ENCODE results near the gene CEP95. TPM values are rescaled to one million over a fixed set of nuclear protein-coding genes. Genes with fewer than 3 reads are reported as not detected.
"Not testable (repeated sequence)": the region's sequence is repeated elsewhere in the genome, so short reads cannot be mapped to it uniquely, and the experiment has no call there.

Gene CEP95
- total and polyA plus RNA-seq, 11 donors, result 9.4 to 25.1 (median 13.1) TPM

- 85 to 93% (median 89%) methylated on average over 3 of the region's 3 CpGs for WGBS, 4 donors
- ATAC-seq, result no peak
- H3K36me3 ChIP-seq, result peaks cover 0 to 63% (median 55%) of the 10 kb centered on the region in 9 donors
- no peaks in the 10 kb centered on the region for H3K27me3 ChIP-seq
- peak overlapping the region in 1 of 12 donors; percentile 4 for H3K27ac ChIP-seq
- H3K4me3 ChIP-seq, result no peak overlapping the region
- intact Hi-C loops (cut with DNase I), result loop anchor here in 8 of 10 donors (2.0 to 10.0 kb wide), 6 partner anchors 70 to 187 kb away; no protein-coding TSS in a partner anchor
- TF ChIP-seq POLR2A (IDR thresholded peaks at IDR 0.05) (no peak), CTCF (IDR thresholded peaks at IDR 0.05) (no peak)
- peaks cover 2 to 44% (median 19%) of the 10 kb centered on the region in 12 donors for H3K4me1 ChIP-seq
- DNase-seq, result no peak
- H3K9me3 ChIP-seq, result no peaks in the 10 kb centered on the region
These were observed 14.8 kb upstream of the CEP95 start for GRCh38 chr17:64491994-64492393.

- Histone ChIP-seq H3K36me3 (peaks cover 0 to 61% (median 52%) of the 10 kb centered on the region in 9 donors), H3K27ac (peak overlapping the region in 1 of 12 donors; percentile 4), H3K27me3 (no peaks in the 10 kb centered on the region), H3K4me3 (no peak overlapping the region), H3K9me3 (no peaks in the 10 kb centered on the region), H3K4me1 (peaks cover 2 to 50% (median 24%) of the 10 kb centered on the region in 12 donors)
- intact Hi-C loops (cut with DNase I), result loop anchor here in 7 of 10 donors (5.0 to 10.0 kb wide), 5 partner anchors 70 to 188 kb away; no protein-coding TSS in a partner anchor
- WGBS, 4 donors, result 78 to 90% (median 82%) methylated on average over 6 of the region's 6 CpGs
- TF ChIP-seq CTCF (IDR thresholded peaks at IDR 0.05), result peak in 10 of 12 donors; percentile 15 to 84 (median 49)
- no peak for TF ChIP-seq POLR2A (IDR thresholded peaks at IDR 0.05)
- DNase-seq (no peak), ATAC-seq (no peak)
These were observed 14.2 kb upstream of the CEP95 start for GRCh38 chr17:64492481-64493109.

GRCh38 chr17:64494121-64494520, 12.7 kb upstream of the CEP95 start:
- Histone ChIP-seq H3K4me1 (peaks cover 2 to 65% (median 32%) of the 10 kb centered on the region in 12 donors), H3K4me3 (no peak overlapping the region), H3K9me3 (no peaks in the 10 kb centered on the region), H3K36me3 (peaks cover 0 to 61% (median 58%) of the 10 kb centered on the region in 9 donors), H3K27ac (no peak overlapping the region), H3K27me3 (no peaks in the 10 kb centered on the region)
- no peak for DNase-seq
- TF ChIP-seq CTCF (IDR thresholded peaks at IDR 0.05) (no peak), POLR2A (IDR thresholded peaks at IDR 0.05) (no peak)
- no peak for ATAC-seq
- intact Hi-C loops (cut with DNase I), result loop anchor here in 7 of 10 donors (5.0 to 10.0 kb wide), 5 partner anchors 72 to 189 kb away; no protein-coding TSS in a partner anchor
- 90 to 98% (median 95%) methylated on average over 2 of the region's 2 CpGs for WGBS, 4 donors

- not testable (repeated sequence) for H3K27ac ChIP-seq, DNase-seq, H3K9me3 ChIP-seq, ATAC-seq, H3K27me3 ChIP-seq
- peak overlapping the region in 5 of 12 donors; percentile 68 to 76 (median 69) for H3K4me3 ChIP-seq
- peaks cover 0 to 61% (median 58%) of the 10 kb centered on the region in 9 donors for H3K36me3 ChIP-seq
- peaks cover 2 to 77% (median 41%) of the 10 kb centered on the region in 12 donors for H3K4me1 ChIP-seq
- intact Hi-C loops (cut with DNase I), result loop anchor here in 5 of 10 donors (5.0 to 10.0 kb wide), 3 partner anchors 73 to 190 kb away; no protein-coding TSS in a partner anchor
- WGBS, 4 donors, result 90 to 97% (median 94%) methylated on average over 5 of the region's 5 CpGs
These were observed 11.5 kb upstream of the CEP95 start for GRCh38 chr17:64495300-64495699.

Data from heart left ventricle (tissue), 16 donors.